Gastrocnemius medialis (tissue), 4 donors: Measurements from ENCODE around the gene NRCAM. TPM values are rescaled to one million over a fixed set of nuclear protein-coding genes. Genes with fewer than 3 reads are reported as not detected.

Experiments used
- ATAC-seq, 2 donors: fragments of 150-250 bp; one replicate each; pipeline ENCODE4 v1.9.1; 2016
- DNase-seq, 2 donors: peaks; one replicate each; pipeline ENCODE4 v3.0.0-alpha.2; 2019
- H3K27ac ChIP-seq, 4 donors: fragments of 200-600 bp; sonication (generic); 1 replicate in 1 of 4; 2 replicates in 3 of 4; pipeline ENCODE4 v1.5.1; 2016 to 2018; ENCODE audit warnings: mild to moderate bottlenecking in 2 of 4, moderate library complexity in 1 of 4
- H3K27me3 ChIP-seq, 3 donors: fragments of 200-600 bp; sonication (generic) in 2 of 3; 1 replicate in 1 of 3; 2 replicates in 2 of 3; pipeline versions ENCODE4 v1.5.1 to v1.6.0; 2016 to 2019; ENCODE audit warnings: mild to moderate bottlenecking in 1 of 3, moderate library complexity in 1 of 3
- H3K36me3 ChIP-seq, 2 donors: fragments of 200-600 bp; sonication (generic) in 1 of 2; one replicate each; pipeline ENCODE4 v1.5.1; 2017 to 2018
- H3K4me1 ChIP-seq, 2 donors: fragments of 200-600 bp; sonication (generic) in 1 of 2; one replicate each; pipeline ENCODE4 v1.5.1; 2016 to 2017; ENCODE audit warnings: mild to moderate bottlenecking in 2 of 2
- H3K4me3 ChIP-seq, 4 donors: fragments of 200-600 bp; sonication (generic) in 3 of 4; 1 replicate in 1 of 4; 2 replicates in 3 of 4; pipeline ENCODE4 v1.5.1; 2016 to 2019; ENCODE audit warnings: mild to moderate bottlenecking in 2 of 4
- H3K9me3 ChIP-seq, 3 donors: fragments of 200-600 bp; sonication (generic) in 2 of 3; 1 replicate in 1 of 3; 2 replicates in 2 of 3; pipeline ENCODE4 v1.5.1; 2016 to 2019
- CTCF ChIP-seq, 5 experiments: fragments of 450-650 bp in 3 of 5; fragments of 200-600 bp in 2 of 5; sonication (generic) in 2 of 5; IDR thresholded peaks in 4 of 5; conservative IDR thresholded peaks in 1 of 5; 1 replicate in 4 of 5; 2 replicates in 1 of 5; pipeline ENCODE4 v1.5.1; 2016 to 2019; ENCODE audit warnings: antibody characterized with exemption in 5 of 5, mild to moderate bottlenecking in 3 of 5, moderate library complexity in 3 of 5
- POLR2A ChIP-seq, 2 donors: fragments of 450-650 bp; IDR thresholded peaks; one replicate each; pipeline ENCODE4 v1.6.1; 2017; ENCODE audit warnings: antibody characterized with exemption in 2 of 2, mild to moderate bottlenecking in 2 of 2, moderate library complexity in 2 of 2
- in situ Hi-C, 4 donors: fragments of 200-750 bp; cut with MboI; loops; one replicate each; pipeline versions ENCODE4 v1.15.0 to v1.8.0; 2017; ENCODE audit warnings: low sequenced_read_pairs in 4 of 4
- intact Hi-C: fragments of 100-400 bp; cut with DNase I; formaldehyde crosslinking; loops from one replicate; pipeline ENCODE4 v1.15.1; 2023; ENCODE audit warnings: low total_unique reads
- total RNA-seq, 4 donors: library from RNA; depleted of rRNA; stranded (reverse); fragments of >200 nt; gene quantifications; one replicate each; pipeline versions ENCODE4 v1.1.0 to v1.2.3, GENCODE V29; 2016

Gene NRCAM
- total RNA-seq, 4 donors from 2014 or later: 0.18 to 0.31 (median 0.23) TPM; not detected in 1

- TF ChIP-seq CTCF (IDR thresholded peaks at IDR 0.05 in 4 of 5, conservative IDR thresholded peaks at IDR 0.05 in 1 of 5): no peak
- no peak for TF ChIP-seq POLR2A (IDR thresholded peaks at IDR 0.05)
- intact Hi-C loops (no loop called here), in situ Hi-C loops (no loop called here)
- DNase-seq (no peak), ATAC-seq (no peak)
- Histone ChIP-seq H3K9me3 (no peaks in the 10 kb centered on the region), H3K4me3 (no peak overlapping the region), H3K36me3 (no peaks in the 10 kb centered on the region), H3K27ac (no peak overlapping the region), H3K4me1 (no peaks in the 10 kb centered on the region), H3K27me3 (no peaks in the 10 kb centered on the region)
Observed at GRCh38 chr7:108376206-108376605, 80.0 kb downstream of the NRCAM start.

- Histone ChIP-seq H3K36me3 (no peaks in the 10 kb centered on the region), H3K27ac (no peak overlapping the region), H3K4me3 (no peak overlapping the region), H3K4me1 (no peaks in the 10 kb centered on the region), H3K27me3 (no peaks in the 10 kb centered on the region), H3K9me3 (no peaks in the 10 kb centered on the region)
- TF ChIP-seq CTCF (IDR thresholded peaks at IDR 0.05 in 4 of 5, conservative IDR thresholded peaks at IDR 0.05 in 1 of 5) (no peak), POLR2A (IDR thresholded peaks at IDR 0.05) (no peak)
- ATAC-seq (no peak), DNase-seq (no peak)
- intact Hi-C loops (no loop called here), in situ Hi-C loops (no loop called here)
Observed at GRCh38 chr7:108375668-108376067, 80.6 kb downstream of the NRCAM start.

GRCh38 chr7:108374899-108375298, 81.3 kb downstream of the NRCAM start:
- no peak for ATAC-seq
- in situ Hi-C loops: no loop called here
- intact Hi-C loops: loop anchor here (5.0 kb wide), 1 partner anchor 38 kb away; no protein-coding TSS in a partner anchor
- Histone ChIP-seq H3K27ac (no peak overlapping the region), H3K9me3 (no peaks in the 10 kb centered on the region), H3K4me3 (no peak overlapping the region), H3K36me3 (no peaks in the 10 kb centered on the region), H3K27me3 (no peaks in the 10 kb centered on the region), H3K4me1 (no peaks in the 10 kb centered on the region)
- no peak for DNase-seq
- no peak for TF ChIP-seq POLR2A (IDR thresholded peaks at IDR 0.05)
- no peak for TF ChIP-seq CTCF (IDR thresholded peaks at IDR 0.05 in 4 of 5, conservative IDR thresholded peaks at IDR 0.05 in 1 of 5)

- H3K4me3 ChIP-seq: no peak overlapping the region
Observed at GRCh38 chr7:108372618-108373017, 83.6 kb downstream of the NRCAM start.

More at GRCh38 chr7:108372618-108373017, 83.6 kb downstream of the NRCAM start:
- Histone ChIP-seq H3K9me3 (no peaks in the 10 kb centered on the region), H3K4me1 (no peaks in the 10 kb centered on the region), H3K27ac (no peak overlapping the region), H3K36me3 (no peaks in the 10 kb centered on the region), H3K27me3 (no peaks in the 10 kb centered on the region)
- intact Hi-C loops: loop anchor here (5.0 kb wide), 1 partner anchor 35 kb away; no protein-coding TSS in a partner anchor
- TF ChIP-seq CTCF (IDR thresholded peaks at IDR 0.05 in 4 of 5, conservative IDR thresholded peaks at IDR 0.05 in 1 of 5) (no peak), POLR2A (IDR thresholded peaks at IDR 0.05) (no peak)
- in situ Hi-C loops: no loop called here
- ATAC-seq (no peak), DNase-seq (no peak)
